HepG2 (cell line): ENCODE data around the gene EPB41L1. TPM values are rescaled to one million over a fixed set of nuclear protein-coding genes. Genes with fewer than 3 reads are reported as not detected.
A peak's percentile ranks its signal among the peaks of the same experiment; 100 is the strongest.

Experiments
- HNRNPL ChIP-seq: fragments of 200-400 bp; formaldehyde crosslinking; IDR thresholded peaks from 2 replicates; pipeline ENCODE4 v1.6.1; 2017; ENCODE audit warnings: mild to moderate bottlenecking, low read depth, low read length
- MEF2D ChIP-seq: sonication (generic); formaldehyde crosslinking; IDR thresholded peaks from 2 replicates; pipeline ENCODE4 v1.5.1; 2020; ENCODE audit warnings: mild to moderate bottlenecking, missing genetic modification reagents
- MIER3 ChIP-seq: IDR thresholded peaks from 2 replicates; pipeline ENCODE4 v1.6.1; 2016; ENCODE audit warnings: missing compliant biosample characterization, borderline replicate concordance
- MTA3 ChIP-seq: sonication (generic); formaldehyde crosslinking; IDR thresholded peaks from 2 replicates; pipeline ENCODE4 v1.4.0; 2020; ENCODE audit warnings: missing genetic modification reagents
- MTERF4 ChIP-seq: sonication (generic); formaldehyde crosslinking; IDR thresholded peaks from 2 replicates; pipeline ENCODE4 v1.8.0; 2023; ENCODE audit warnings: mild to moderate bottlenecking, missing genetic modification reagents
- NFYB ChIP-seq: sonication (generic); formaldehyde crosslinking; IDR thresholded peaks from 2 replicates; pipeline ENCODE4 v1.4.0; 2020; ENCODE audit warnings: missing genetic modification reagents
- NR2F6 ChIP-seq, 2 experiments: IDR thresholded peaks; 2 replicates each; pipeline ENCODE4 v1.6.1; 2016; ENCODE audit warnings: antibody characterized with exemption in 1 of 2, mild to moderate bottlenecking in 1 of 2
- RCOR2 ChIP-seq: IDR thresholded peaks from 2 replicates; pipeline ENCODE4 v1.6.1; 2016; ENCODE audit warnings: missing biosample characterization, missing genetic modification reagents
- RFX5 ChIP-seq: IDR thresholded peaks from 2 replicates; pipeline ENCODE4 v1.6.1; 2011; ENCODE audit warnings: low read depth, low read length, improper control_type of control experiment
- TIGD3 ChIP-seq: sonication (generic); formaldehyde crosslinking; IDR thresholded peaks from 2 replicates; pipeline ENCODE4 v1.5.1; 2020; ENCODE audit warnings: mild to moderate bottlenecking, missing genetic modification reagents, borderline replicate concordance
- ZBTB40 ChIP-seq, 2 experiments: fragments of 450-650 bp in 1 of 2; sonication (generic) in 1 of 2; formaldehyde crosslinking in 1 of 2; IDR thresholded peaks; 2 replicates each; pipeline versions ENCODE4 v1.6.1 to v1.8.0; 2016 to 2022; ENCODE audit warnings: antibody characterized with exemption in 1 of 2, mild to moderate bottlenecking in 1 of 2, missing genetic modification reagents in 1 of 2
- ZNF674 ChIP-seq: sonication (generic); formaldehyde crosslinking; IDR thresholded peaks from 2 replicates; pipeline ENCODE4 v1.5.0; 2020; ENCODE audit warnings: low read depth, mild to moderate bottlenecking, missing genetic modification reagents
- ZNF710 ChIP-seq: sonication (generic); formaldehyde crosslinking; IDR thresholded peaks from 2 replicates; pipeline ENCODE4 v1.5.0; 2020; ENCODE audit warnings: mild to moderate bottlenecking, missing genetic modification reagents, borderline replicate concordance
- polyA plus RNA-seq, 8 experiments: library from polyadenylated mRNA; depleted of rRNA in 3 of 8; stranded (reverse) in 7 of 8; unstranded in 1 of 8; fragments of >200 nt; fragmentation: Illumina TruSeq in 4 of 8; extraction: Trizol in 4 of 8; gene quantifications; 2 replicates each; pipeline versions ENCODE4 v1.2.1 to v1.2.3, GENCODE V29; 2011 to 2016; ENCODE audit warnings: low read depth in 4 of 8, missing spikeins in 1 of 8, mixed read lengths in 1 of 8; ENCODE audit not compliant: insufficient read depth in 1 of 8
- total RNA-seq, 5 experiments: library from RNA; depleted of rRNA; stranded (reverse); fragments of >200 nt; fragmentation: Illumina TruSeq; extraction: Trizol; gene quantifications; 2 replicates each; pipeline ENCODE4 v1.2.3, GENCODE V29; 2016; ENCODE audit warnings: low read depth in 1 of 5

Gene EPB41L1
- total and polyA plus RNA-seq, 2 of the 13 experiments (the other 11 are each of a cell fraction or from before 2014, with no cell fraction given) = 16.7 to 39.0 TPM

- TF ChIP-seq ZBTB40 (IDR thresholded peaks at IDR 0.05) (no peak), ZBTB40 (CRISPR knock-in tag; IDR thresholded peaks at IDR 0.05) (no peak), ZNF674 (CRISPR knock-in tag) (no peak), MIER3 (CRISPR knock-in tag) (no peak), ZNF710 (CRISPR knock-in tag) (no peak), NFYB (CRISPR knock-in tag) (no peak), HNRNPL (no peak), RCOR2 (CRISPR knock-in tag) (0 out of 2 replicates have a peak, but pooled peaks have one; percentile 3), MTA3 (CRISPR knock-in tag) (no peak), NR2F6 (IDR thresholded peaks at IDR 0.05) (no peak), NR2F6 (CRISPR knock-in tag; IDR thresholded peaks at IDR 0.05) (no peak), TIGD3 (no peak; the same call in 1 of the 2 replicates), MEF2D (0 out of 2 replicates have a peak, but pooled peaks have one; percentile 8), RFX5 (no peak), MTERF4 (CRISPR knock-in tag) (no peak)
Observed at GRCh38 chr20:36236786-36237121, 82.2 kb downstream of the EPB41L1 start (continued).
